HL-60 (cell line): Measurements from ENCODE around the gene APLP2.
A peak's percentile ranks its signal among the peaks of the same experiment; 100 is the strongest.

Source experiments
- DNase-seq, 2 experiments: peaks; one replicate each; pipeline ENCODE4 v3.0.0-alpha.2; 2010 to 2020; ENCODE audit warnings: low read depth in 1 of 2, low spot score in 1 of 2
- H3K27ac ChIP-seq: fragments of 250-450 bp; sonication (Bioruptor Pico); replicated peaks from 2 replicates; pipeline ENCODE4 v1.5.1; 2020; ENCODE audit warnings: mild to moderate bottlenecking, moderate library complexity
- H3K27me3 ChIP-seq: fragments of 250-450 bp; sonication (Bioruptor Pico); 2 replicates; pipeline ENCODE4 v1.5.1; 2021; ENCODE audit warnings: mild to moderate bottlenecking, moderate library complexity; ENCODE audit not compliant: insufficient read depth, poor library complexity, severe bottlenecking
- H3K4me3 ChIP-seq: replicated peaks from 2 replicates; pipeline ENCODE4 v1.5.1; 2011; ENCODE audit warnings: mild to moderate bottlenecking, control low read depth, low read length; ENCODE audit not compliant: insufficient read depth
- CTCF ChIP-seq: IDR thresholded peaks from one replicate; pipeline ENCODE4 v1.5.1; 2011; ENCODE audit warnings: low read length, control low read depth, inconsistent platforms; ENCODE audit not compliant: insufficient read depth
- GABPA ChIP-seq: IDR thresholded peaks from 2 replicates; pipeline ENCODE4 v1.6.1; 2012; ENCODE audit warnings: low read depth
- POLR2AphosphoS5 ChIP-seq: IDR thresholded peaks from 2 replicates; pipeline ENCODE4 v1.6.1; 2012; ENCODE audit warnings: low read depth
- REST ChIP-seq: IDR thresholded peaks from 2 replicates; pipeline ENCODE4 v1.6.1; 2012; ENCODE audit warnings: low read depth; ENCODE audit not compliant: insufficient replicate concordance
- SPI1 ChIP-seq: IDR thresholded peaks from 2 replicates; pipeline ENCODE4 v1.6.1; 2012; ENCODE audit warnings: low read depth, mild to moderate bottlenecking, borderline replicate concordance

APLP2 gene

GRCh38 chr11:130145975-130146776 lies 76.5 kb downstream of the APLP2 start:
- Histone ChIP-seq H3K27ac (peak overlapping the region; percentile 29), H3K27me3 (no peaks in the 10 kb centered on the region), H3K4me3 (no peak overlapping the region)
- DNase-seq, result no peak
- no peak for TF ChIP-seq REST
- TF ChIP-seq SPI1, result no peak
- no peak for TF ChIP-seq POLR2AphosphoS5
- no peak for TF ChIP-seq GABPA
- no peak for TF ChIP-seq CTCF

- DNase-seq, result peak; percentile 47 to 90
- Histone ChIP-seq H3K4me3 (no peak overlapping the region), H3K27ac (peak overlapping the region; percentile 29), H3K27me3 (no peaks in the 10 kb centered on the region)
- TF ChIP-seq POLR2AphosphoS5, result no peak; the same call in 1 of the 2 replicates
- no peak for TF ChIP-seq GABPA
- peak; percentile 95 for TF ChIP-seq SPI1
Measured at GRCh38 chr11:130146796-130147195, 77.1 kb downstream of the APLP2 start.

- DNase-seq, result no peak
- Histone ChIP-seq H3K27ac (no peak overlapping the region), H3K4me3 (no peak overlapping the region), H3K27me3 (no peaks in the 10 kb centered on the region)
- TF ChIP-seq POLR2AphosphoS5, result no peak
- no peak for TF ChIP-seq SPI1
Measured at GRCh38 chr11:130148796-130149326, 79.2 kb downstream of the APLP2 start.

- DNase-seq, result no peak
- H3K27ac ChIP-seq, result no peak overlapping the region
- H3K27me3 ChIP-seq, result no peaks in the 10 kb centered on the region
- H3K4me3 ChIP-seq, result no peak overlapping the region
- no peak for TF ChIP-seq SPI1
- TF ChIP-seq POLR2AphosphoS5, result no peak
- TF ChIP-seq CTCF, result no peak
- no peak for TF ChIP-seq REST
- TF ChIP-seq GABPA, result no peak
Measured at GRCh38 chr11:130150790-130151189, 81.1 kb downstream of the APLP2 start.

GRCh38 chr11:130151196-130151595 lies 81.5 kb downstream of the APLP2 start:
- no peaks in the 10 kb centered on the region for H3K27me3 ChIP-seq
- TF ChIP-seq GABPA, result no peak
- TF ChIP-seq SPI1, result no peak
- TF ChIP-seq POLR2AphosphoS5, result no peak
- TF ChIP-seq CTCF, result no peak
- no peak for TF ChIP-seq REST
- H3K4me3 ChIP-seq, result no peak overlapping the region
- H3K27ac ChIP-seq, result no peak overlapping the region
- DNase-seq, result no peak
